Limb (tissue), 2 donors: ENCODE data around the gene TMEM272.

ENCODE experiments used
- DNase-seq, 2 donors: peaks; one replicate each; pipeline ENCODE4 v3.0.0-alpha.2; 2016; ENCODE audit errors: extremely low spot score in 2 of 2

TMEM272 gene

GRCh38 chr13:51856027-51856736 lies 11.2 kb upstream of the TMEM272 start:
- no peak for DNase-seq

GRCh38 chr13:51849145-51850101 lies 4.4 kb upstream of the TMEM272 start:
- DNase-seq: no peak

GRCh38 chr13:51848674-51849073 lies 3.7 kb upstream of the TMEM272 start:
- no peak for DNase-seq

- DNase-seq: no peak
Observed at GRCh38 chr13:51846756-51847155, 1.8 kb upstream of the TMEM272 start.

- no peak for DNase-seq
Observed at GRCh38 chr13:51845574-51846318, 769 bp upstream of the TMEM272 start.

- no peak for DNase-seq
Observed at GRCh38 chr13:51843529-51843928, 1.4 kb downstream of the TMEM272 start.

- DNase-seq: no peak
Observed at GRCh38 chr13:51841732-51842131, 3.2 kb downstream of the TMEM272 start.

GRCh38 chr13:51840917-51841316 lies 4.1 kb downstream of the TMEM272 start:
- DNase-seq: no peak

- DNase-seq: no peak
Observed at GRCh38 chr13:51839711-51840540, 5.1 kb downstream of the TMEM272 start.

GRCh38 chr13:51838240-51838846 lies 6.6 kb downstream of the TMEM272 start:
- DNase-seq: no peak

- no peak for DNase-seq
Observed at GRCh38 chr13:51837016-51837415, 8.0 kb downstream of the TMEM272 start.

- DNase-seq: no peak
Observed at GRCh38 chr13:51834581-51835171, 10.3 kb downstream of the TMEM272 start.

- no peak for DNase-seq
Observed at GRCh38 chr13:51833980-51834379, 11.0 kb downstream of the TMEM272 start.

GRCh38 chr13:51832471-51833152 lies 12.4 kb downstream of the TMEM272 start:
- DNase-seq: no peak

- DNase-seq: no peak
Observed at GRCh38 chr13:51831519-51831918, 13.5 kb downstream of the TMEM272 start.

GRCh38 chr13:51829568-51829899 lies 15.4 kb downstream of the TMEM272 start:
- DNase-seq: no peak

- DNase-seq: no peak
Observed at GRCh38 chr13:51828730-51829567, 16.0 kb downstream of the TMEM272 start.

- no peak for DNase-seq
Observed at GRCh38 chr13:51827254-51827653, 17.7 kb downstream of the TMEM272 start.

GRCh38 chr13:51826606-51827005 lies 18.4 kb downstream of the TMEM272 start:
- DNase-seq: no peak
